Lower leg skin (tissue), 3 donors: ENCODE results near the gene USP40.

ENCODE experiments used
- POLR2A ChIP-seq, 2 donors: fragments of 450-650 bp; IDR thresholded peaks; one replicate each; pipeline ENCODE4 v1.6.1; 2016 to 2017; ENCODE audit warnings: antibody characterized with exemption in 2 of 2, mild to moderate bottlenecking in 1 of 2, moderate library complexity in 1 of 2
- TF ChIP-seq, protein P1 (sequence below), 3 donors: fragments of 450-650 bp; IDR thresholded peaks; one replicate each; pipeline ENCODE4 v1.5.1; 2016; ENCODE audit warnings: antibody characterized with exemption in 3 of 3, mild to moderate bottlenecking in 3 of 3, moderate library complexity in 2 of 3

DNA sequence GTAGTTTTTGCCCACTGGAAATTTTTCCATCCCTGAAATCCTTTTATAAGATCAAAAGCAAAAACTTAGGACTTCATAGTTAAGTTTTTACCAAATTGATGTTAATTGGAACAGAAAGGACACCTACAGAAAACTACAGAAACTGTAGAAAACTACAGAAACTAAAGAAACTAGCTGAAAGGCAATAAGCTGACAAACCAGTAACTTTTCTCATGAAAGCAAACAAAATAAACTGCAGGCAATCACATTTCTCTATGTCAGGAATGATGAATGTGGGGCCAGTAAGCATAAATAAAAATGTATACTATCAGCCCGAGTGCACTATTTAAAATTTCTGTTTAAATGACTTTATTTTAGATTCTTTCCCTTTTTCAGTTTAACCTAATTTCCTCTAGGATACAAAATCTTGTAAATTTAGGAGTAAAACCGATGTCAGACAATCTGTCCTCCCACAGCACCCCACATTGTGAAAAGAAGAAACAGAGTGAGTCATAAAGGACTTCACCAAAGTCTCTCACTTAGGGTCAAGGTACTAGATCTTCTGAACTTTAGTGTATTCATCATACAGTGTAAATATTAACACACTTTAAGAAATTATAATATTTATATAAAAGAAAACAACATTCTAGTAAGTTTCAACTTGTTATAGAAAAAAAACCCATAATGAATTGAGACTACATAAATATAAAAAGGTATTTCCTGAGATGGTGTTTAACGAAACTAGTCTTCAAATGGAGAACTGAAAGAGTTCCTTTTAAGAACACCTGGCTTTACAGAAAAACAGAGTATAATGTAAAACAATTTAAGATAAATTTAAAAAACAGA, 46.6 kb downstream of the USP40 start:
- TF ChIP-seq, protein P1, sequence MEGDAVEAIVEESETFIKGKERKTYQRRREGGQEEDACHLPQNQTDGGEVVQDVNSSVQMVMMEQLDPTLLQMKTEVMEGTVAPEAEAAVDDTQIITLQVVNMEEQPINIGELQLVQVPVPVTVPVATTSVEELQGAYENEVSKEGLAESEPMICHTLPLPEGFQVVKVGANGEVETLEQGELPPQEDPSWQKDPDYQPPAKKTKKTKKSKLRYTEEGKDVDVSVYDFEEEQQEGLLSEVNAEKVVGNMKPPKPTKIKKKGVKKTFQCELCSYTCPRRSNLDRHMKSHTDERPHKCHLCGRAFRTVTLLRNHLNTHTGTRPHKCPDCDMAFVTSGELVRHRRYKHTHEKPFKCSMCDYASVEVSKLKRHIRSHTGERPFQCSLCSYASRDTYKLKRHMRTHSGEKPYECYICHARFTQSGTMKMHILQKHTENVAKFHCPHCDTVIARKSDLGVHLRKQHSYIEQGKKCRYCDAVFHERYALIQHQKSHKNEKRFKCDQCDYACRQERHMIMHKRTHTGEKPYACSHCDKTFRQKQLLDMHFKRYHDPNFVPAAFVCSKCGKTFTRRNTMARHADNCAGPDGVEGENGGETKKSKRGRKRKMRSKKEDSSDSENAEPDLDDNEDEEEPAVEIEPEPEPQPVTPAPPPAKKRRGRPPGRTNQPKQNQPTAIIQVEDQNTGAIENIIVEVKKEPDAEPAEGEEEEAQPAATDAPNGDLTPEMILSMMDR (IDR thresholded peaks at IDR 0.05), result no peak
- TF ChIP-seq POLR2A (IDR thresholded peaks at IDR 0.05), result no peak
